Islet precursor cell (in vitro differentiated cells): Measurements from ENCODE around the gene TRIM13.
"Not testable (repeated sequence)": the region's sequence is repeated elsewhere in the genome, so short reads cannot be mapped to it uniquely, and the experiment has no call there.

Experiments used
- DNase-seq: peaks from one replicate; pipeline ENCODE4 v3.0.0-alpha.2; 2018

Gene TRIM13

GRCh38 chr13:49998714-49999624 is 2.1 kb downstream of the TRIM13 start:
- DNase-seq, result peak; percentile 57

- no peak for DNase-seq
Measured at GRCh38 chr13:50001287-50001686, 4.4 kb downstream of the TRIM13 start.

GRCh38 chr13:50006426-50007135 is 9.7 kb downstream of the TRIM13 start:
- DNase-seq, result no peak

- no peak for DNase-seq
Measured at GRCh38 chr13:50011461-50011860, 14.6 kb downstream of the TRIM13 start.

- DNase-seq, result no peak
Measured at GRCh38 chr13:50012396-50013169, 15.7 kb downstream of the TRIM13 start.

GRCh38 chr13:50014386-50014785 is 17.5 kb downstream of the TRIM13 start:
- DNase-seq, result no peak

- no peak for DNase-seq
Measured at GRCh38 chr13:50015258-50015657, 18.4 kb downstream of the TRIM13 start, which contains the start of gene KCNRG. Gene KCNRG, plus strand, starts transcription at chr13:50015444. Its CDS starts 50 bp downstream, at chr13:50015494.

GRCh38 chr13:50015750-50016149 is 18.9 kb downstream of the TRIM13 start:
- DNase-seq, result no peak

GRCh38 chr13:50016444-50016843 is 19.6 kb downstream of the TRIM13 start:
- no peak for DNase-seq

GRCh38 chr13:50017819-50018218 is 21.0 kb downstream of the TRIM13 start:
- DNase-seq, result no peak

GRCh38 chr13:50025436-50025835 is 28.6 kb downstream of the TRIM13 start:
- no peak for DNase-seq

- DNase-seq, result no peak
Measured at GRCh38 chr13:50026788-50027473, 30.1 kb downstream of the TRIM13 start.

GRCh38 chr13:50030315-50030714 is 33.5 kb downstream of the TRIM13 start:
- no peak for DNase-seq

GRCh38 chr13:50033725-50034124 is 36.9 kb downstream of the TRIM13 start:
- no peak for DNase-seq

- no peak for DNase-seq
Measured at GRCh38 chr13:50037788-50038187, 40.9 kb downstream of the TRIM13 start.

- DNase-seq, result no peak
Measured at GRCh38 chr13:50038266-50038665, 41.4 kb downstream of the TRIM13 start.

- no peak for DNase-seq
Measured at GRCh38 chr13:50052478-50052877, 55.6 kb downstream of the TRIM13 start.

- DNase-seq, result no peak
Measured at GRCh38 chr13:50053844-50054243, 57.0 kb downstream of the TRIM13 start.

- no peak for DNase-seq
Measured at GRCh38 chr13:50055454-50055853, 58.6 kb downstream of the TRIM13 start.

GRCh38 chr13:50060718-50061117 is 63.9 kb downstream of the TRIM13 start:
- no peak for DNase-seq

- not testable (repeated sequence) for DNase-seq
Measured at GRCh38 chr13:50062336-50062735, 65.5 kb downstream of the TRIM13 start.

- DNase-seq, result no peak
Measured at GRCh38 chr13:50065712-50066111, 68.9 kb downstream of the TRIM13 start.
